Right ventricle myocardium superior (tissue), 1 donor: ENCODE data around the gene COA3. TPM values are rescaled to one million over a fixed set of nuclear protein-coding genes. Genes with fewer than 3 reads are reported as not detected.
"Not testable (repeated sequence)": the region's sequence is repeated elsewhere in the genome, so short reads cannot be mapped to it uniquely, and the experiment has no call there.

Experiments
- ATAC-seq: fragments of 200-7000 bp; cut with Tn5 transposase; one replicate; pipeline ENCODE4 v1.9.1; 2020; ENCODE audit warnings: mild to moderate bottlenecking; ENCODE audit not compliant: poor library complexity
- DNase-seq: peaks from one replicate; pipeline ENCODE4 v3.0.0-alpha.2; 2020
- intact Hi-C: fragments of 100-400 bp; cut with DNase I; formaldehyde crosslinking; loops from one replicate; pipeline ENCODE4 v1.11.2; 2022
- total RNA-seq: library from RNA; stranded (reverse); fragmentation: NEBNext Ultra II Directional; extraction: Animal tissue kit (Norgen Biotek cat#: 25700); gene quantifications from one replicate; pipeline ENCODE4 v1.2.1, GENCODE V29; 2021
- donor health status: DM: no; HTN: yes; CAD: no; lungs with severe emphysema.

COA3 gene
- total RNA-seq, 1 donor from 2014 or later, result 67.2 TPM

DNA sequence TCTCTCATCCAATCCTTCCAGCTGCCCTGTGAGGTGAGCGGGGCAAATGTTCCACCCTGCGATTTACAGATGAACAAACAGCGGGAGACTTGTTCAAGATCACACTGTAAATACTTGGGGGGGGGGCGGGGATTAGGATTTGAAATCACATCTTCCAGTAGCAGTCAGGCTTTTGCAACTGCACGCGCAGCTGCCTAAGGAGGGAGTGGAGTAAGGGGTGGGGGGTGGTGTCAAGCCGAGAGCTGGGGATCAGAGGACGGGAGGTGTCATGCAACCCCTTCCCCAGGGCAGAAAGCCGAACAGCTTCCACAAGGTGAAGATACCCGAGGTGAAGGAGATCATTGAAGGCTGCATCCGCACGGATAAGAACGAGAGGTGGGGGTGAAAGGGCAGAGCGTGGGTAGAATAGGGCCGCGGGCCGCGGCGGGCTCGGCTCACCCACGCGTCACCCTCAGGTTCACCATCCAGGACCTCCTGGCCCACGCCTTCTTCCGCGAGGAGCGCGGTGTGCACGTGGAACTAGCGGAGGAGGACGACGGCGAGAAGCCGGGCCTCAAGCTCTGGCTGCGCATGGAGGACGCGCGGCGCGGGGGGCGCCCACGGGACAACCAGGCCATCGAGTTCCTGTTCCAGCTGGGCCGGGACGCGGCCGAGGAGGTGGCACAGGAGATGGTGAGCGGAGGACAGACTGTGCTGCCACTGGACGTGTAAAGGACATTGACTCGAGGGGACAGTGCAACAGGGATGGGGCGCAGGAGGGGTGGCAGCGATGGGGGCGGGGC lies 13.5 kb downstream of the COA3 start:
- intact Hi-C loops, result no loop called here
- ATAC-seq (no peak), DNase-seq (no peak)

GRCh38 chr17:42784409-42784808 lies 14.1 kb downstream of the COA3 start:
- ATAC-seq (no peak), DNase-seq (no peak)
- intact Hi-C loops, result no loop called here

- DNase-seq (no peak), ATAC-seq (no peak)
- intact Hi-C loops, result no loop called here
Measured at GRCh38 chr17:42783791-42784138, 14.7 kb downstream of the COA3 start.

DNA sequence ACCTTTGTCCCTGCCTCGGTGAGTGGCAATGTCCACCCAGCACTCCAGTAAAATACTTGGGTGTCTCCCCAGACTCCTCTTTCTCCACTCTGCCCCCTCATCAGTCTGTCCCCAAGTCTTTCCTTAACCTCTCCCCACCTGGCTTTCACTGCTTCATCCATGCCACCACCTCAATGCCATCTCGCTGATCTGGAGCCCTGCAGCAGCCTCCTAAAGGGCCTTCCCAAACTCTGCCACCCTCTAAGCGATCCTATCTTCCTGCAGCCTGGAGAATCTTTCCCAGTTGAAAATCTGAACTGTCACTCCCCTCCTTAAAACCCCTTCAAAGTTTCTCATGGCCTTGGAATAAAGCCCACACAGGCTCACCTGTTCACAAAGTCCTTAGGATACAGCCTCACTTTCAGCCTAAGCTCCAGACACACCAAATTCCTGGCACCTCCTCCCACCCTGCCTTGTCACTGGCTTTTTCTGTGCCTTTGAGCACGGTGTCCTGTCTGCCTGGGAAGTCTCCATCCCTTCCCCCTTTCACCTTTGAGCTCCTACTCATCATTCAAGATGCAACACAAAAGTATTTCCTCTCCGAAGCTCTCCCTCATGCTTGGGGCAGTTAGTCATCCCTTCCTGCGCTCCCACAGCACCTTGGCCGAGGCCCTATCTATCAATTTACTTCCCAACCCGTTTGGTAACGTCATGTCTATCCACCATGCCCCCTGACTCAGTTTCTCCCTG lies 15.3 kb downstream of the COA3 start:
- no peak for ATAC-seq
- no peak for DNase-seq
- intact Hi-C loops, result no loop called here

DNA sequence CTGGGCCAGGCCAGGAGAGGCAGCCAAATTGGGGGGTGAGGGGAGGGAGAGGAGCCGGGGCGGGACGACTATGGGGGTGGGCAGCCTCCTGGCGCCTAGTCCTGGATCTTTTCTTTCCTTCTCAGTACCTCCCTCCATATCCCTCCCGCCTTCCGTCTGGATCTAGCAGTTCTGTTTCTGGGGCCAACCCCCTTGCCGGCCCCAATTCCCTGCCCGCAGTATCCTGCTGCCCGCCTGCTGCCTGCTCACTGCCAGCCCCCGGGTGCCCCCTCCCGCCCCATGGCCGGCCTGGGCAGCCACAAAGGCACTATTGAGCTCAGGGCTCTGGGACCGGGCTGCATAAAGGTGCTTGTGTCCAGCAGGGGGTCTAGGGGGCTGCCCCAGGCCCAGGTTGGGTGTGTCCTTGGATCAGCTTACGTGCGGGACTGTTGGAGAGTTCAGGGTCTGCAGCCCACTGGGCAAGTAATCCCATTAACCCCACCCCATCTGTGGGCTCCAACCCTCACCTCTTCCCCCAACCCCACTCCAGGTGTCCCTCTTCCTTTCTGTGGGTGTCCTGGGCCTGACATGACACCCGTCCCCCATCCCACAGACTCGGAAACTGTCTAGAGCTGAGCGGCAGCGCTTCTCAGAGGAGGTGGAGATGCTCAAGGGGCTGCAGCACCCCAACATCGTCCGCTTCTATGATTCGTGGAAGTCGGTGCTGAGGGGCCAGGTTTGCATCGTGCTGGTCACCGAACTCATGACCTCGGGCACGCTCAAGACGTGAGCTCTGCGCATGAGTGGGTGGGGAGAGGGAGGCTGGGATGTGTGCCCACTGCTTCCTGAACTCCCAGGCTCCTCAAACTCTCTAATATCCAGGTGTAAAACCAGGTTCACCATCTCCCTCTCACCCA lies 16.1 kb downstream of the COA3 start:
- ATAC-seq (no peak), DNase-seq (no peak)
- intact Hi-C loops, result no loop called here

DNA sequence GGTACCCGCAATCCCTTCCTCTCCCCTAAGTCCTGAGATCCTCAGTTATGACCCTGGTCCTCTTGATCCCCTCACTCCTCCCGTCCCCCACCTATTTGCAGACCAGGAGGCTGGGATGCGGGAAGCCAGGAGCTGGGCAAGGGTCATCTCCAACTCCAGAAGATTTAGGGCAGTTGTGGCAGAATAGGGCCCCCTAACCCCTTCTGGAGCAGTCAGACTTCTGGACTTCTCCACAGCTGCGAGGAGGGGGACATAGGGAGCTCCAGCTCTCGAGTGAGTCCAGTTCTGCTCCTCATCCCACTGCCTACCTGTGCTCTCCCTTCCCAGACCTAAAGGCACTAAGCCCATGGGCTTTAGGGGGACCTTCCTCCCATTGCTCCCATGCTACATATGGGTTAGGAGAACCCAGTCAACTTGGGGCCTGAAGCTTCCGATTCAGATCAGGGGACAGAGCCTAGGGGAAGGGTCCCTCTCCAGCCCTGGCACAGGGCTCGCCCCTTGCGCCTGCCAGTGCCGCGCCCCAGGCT lies 16.8 kb downstream of the COA3 start:
- ATAC-seq (no peak), DNase-seq (no peak)
- intact Hi-C loops, result no loop called here

- ATAC-seq (no peak), DNase-seq (no peak)
- intact Hi-C loops, result no loop called here
Measured at GRCh38 chr17:42780851-42781638, 17.5 kb downstream of the COA3 start.

GRCh38 chr17:42779936-42780850 lies 18.3 kb downstream of the COA3 start, which contains the start of gene WNK4:
TSS of gene WNK4 (plus strand) at chr17:42780610. CDS start at chr17:42780699, 89 bp downstream.
- intact Hi-C loops, result no loop called here
- peak; percentile 55 for ATAC-seq
- DNase-seq, result no peak

GRCh38 chr17:42779304-42779935 lies 19.1 kb downstream of the COA3 start:
- intact Hi-C loops, result no loop called here
- ATAC-seq, result no peak
- DNase-seq, result no peak

GRCh38 chr17:42778570-42778969 lies 19.9 kb downstream of the COA3 start:
- DNase-seq, result no peak
- intact Hi-C loops, result no loop called here
- no peak for ATAC-seq

- no peak for ATAC-seq
- intact Hi-C loops, result no loop called here
- DNase-seq, result no peak
Measured at GRCh38 chr17:42775534-42776098, 22.9 kb downstream of the COA3 start.

GRCh38 chr17:42774066-42774745 lies 24.3 kb downstream of the COA3 start:
- DNase-seq (no peak), ATAC-seq (no peak)
- intact Hi-C loops, result no loop called here

DNA sequence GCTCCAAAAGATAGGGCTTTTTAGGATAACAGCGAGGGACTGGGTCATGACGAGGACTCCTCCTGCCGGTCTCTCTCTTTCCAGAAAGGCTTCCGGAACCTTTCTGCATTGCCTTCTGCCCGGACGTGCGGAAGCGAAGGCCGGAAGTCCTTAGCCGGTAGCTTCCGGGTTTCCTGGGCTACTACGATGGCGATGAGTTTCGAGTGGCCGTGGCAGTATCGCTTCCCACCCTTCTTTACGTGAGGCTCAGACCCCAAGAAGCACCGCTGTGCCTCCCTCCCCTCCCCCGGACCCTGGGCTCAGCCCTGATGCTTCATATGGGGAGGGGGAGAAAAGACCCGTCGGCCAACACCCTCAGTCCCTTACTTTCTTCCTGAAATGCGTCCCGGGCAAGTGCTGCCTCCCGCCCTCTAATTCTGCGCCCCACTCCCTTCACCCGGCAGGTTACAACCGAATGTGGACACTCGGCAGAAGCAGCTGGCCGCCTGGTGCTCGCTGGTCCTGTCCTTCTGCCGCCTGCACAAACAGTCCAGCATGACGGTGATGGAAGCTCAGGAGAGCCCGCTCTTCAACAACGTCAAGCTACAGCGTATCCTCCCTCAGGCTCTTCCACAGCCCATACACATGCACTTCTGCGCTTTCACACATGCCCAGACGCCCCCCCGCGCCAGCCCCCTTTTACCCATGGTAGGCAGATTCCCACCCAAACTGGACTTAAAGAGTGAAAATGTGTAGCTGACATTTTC lies 25.0 kb downstream of the COA3 start, which contains the start of gene VPS25:
Gene VPS25, plus strand, starts transcription at position 160 of the 746 bp plus-strand sequence. Its CDS starts 27 bp downstream, at position 187.
- DNase-seq (peak; percentile 83), ATAC-seq (peak; percentile 97)
- intact Hi-C loops, result no loop called here

DNA sequence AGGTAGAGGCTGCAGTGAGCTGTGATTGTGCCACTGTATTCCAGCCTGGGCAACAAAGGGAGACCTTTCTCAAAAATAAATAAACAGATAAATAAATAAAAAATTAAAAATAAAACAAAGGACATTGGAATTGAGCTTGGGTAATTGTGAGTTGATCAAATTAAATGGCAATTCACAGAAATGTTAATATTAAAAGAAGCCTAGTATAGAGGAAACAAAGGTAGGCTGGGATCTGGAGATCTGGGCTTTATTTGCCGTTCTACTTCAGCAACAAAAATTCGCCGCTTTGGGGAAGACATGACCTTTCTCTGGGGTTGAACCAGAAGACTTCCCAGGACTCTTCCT lies 25.6 kb downstream of the COA3 start:
- DNase-seq, result no peak
- no peak for ATAC-seq
- intact Hi-C loops, result no loop called here

GRCh38 chr17:42769964-42770363 lies 28.5 kb downstream of the COA3 start:
- intact Hi-C loops, result loop anchor here (10.0 kb wide), 1 partner anchor 185 kb away; no protein-coding TSS in a partner anchor
- DNase-seq, ATAC-seq: not testable (repeated sequence)
